Hematopoietic multipotent progenitor cell treated with erythropoietin and hydrocortisone succinate and interleukin-3 and kit ligand, for 17 days (in vitro differentiated cells): ENCODE data around the gene CAPN14.

Experiments used
- DNase-seq: peaks from one replicate; pipeline ENCODE4 v3.0.0-alpha.2; 2015; ENCODE audit warnings: low spot score

The CAPN14 gene

DNA sequence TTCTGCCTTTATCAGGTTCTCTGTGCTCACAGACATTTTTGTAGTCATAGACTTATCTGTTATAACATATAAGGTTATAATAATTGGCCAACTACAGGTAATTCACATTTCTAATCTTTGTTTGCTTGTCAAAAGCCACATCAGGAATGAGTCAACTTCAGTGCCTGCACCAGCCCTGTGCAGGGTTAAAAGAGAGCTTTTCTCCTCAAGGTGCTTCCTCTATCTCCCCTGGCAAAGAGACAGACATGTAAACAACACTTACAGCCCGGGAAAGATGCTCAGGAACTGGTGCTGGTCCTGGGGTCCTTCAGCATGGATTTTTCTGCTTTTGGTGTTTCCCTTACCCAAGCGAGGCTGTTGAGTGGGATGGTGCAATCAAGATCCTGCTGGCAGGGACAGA lies 9.0 kb upstream of the CAPN14 start:
- no peak for DNase-seq

DNA sequence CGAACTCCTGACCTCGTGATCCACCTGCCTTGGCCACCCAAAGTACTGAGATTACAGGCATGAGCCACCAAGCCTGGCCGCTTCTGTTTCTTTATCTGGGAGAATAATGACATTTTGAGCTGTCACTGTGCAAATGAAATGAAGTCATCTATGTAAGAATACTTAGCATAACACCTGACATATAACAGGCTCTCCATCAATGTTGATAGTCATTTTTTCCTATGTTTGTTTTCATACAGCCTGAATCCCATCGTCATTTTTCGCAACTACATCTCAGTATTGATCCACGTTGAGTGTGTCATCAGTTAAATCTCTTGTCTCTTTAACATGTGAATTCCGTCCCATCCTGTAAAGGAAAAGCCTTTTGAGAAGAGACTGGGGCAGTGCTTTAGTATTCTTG lies 6.4 kb upstream of the CAPN14 start:
- DNase-seq: no peak

DNA sequence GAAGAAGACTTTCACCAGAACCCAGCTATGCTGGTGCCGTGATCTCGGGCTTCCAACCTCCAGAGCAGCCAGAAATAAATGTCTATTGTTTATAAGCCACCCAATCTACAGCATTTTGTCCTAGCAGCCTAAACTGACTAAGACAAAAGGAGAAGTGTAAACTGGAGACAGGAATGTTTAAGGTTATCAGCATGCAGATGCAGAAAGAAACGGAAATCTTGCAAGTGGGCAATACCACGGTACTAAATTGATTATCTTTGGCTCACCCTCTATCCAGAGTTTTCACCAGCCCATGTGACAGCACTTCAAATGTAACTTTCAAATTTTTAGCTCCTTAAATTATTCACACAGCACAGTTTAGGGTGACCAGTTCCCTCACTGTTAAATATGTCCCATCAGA lies 5.7 kb upstream of the CAPN14 start:
- DNase-seq: no peak

DNA sequence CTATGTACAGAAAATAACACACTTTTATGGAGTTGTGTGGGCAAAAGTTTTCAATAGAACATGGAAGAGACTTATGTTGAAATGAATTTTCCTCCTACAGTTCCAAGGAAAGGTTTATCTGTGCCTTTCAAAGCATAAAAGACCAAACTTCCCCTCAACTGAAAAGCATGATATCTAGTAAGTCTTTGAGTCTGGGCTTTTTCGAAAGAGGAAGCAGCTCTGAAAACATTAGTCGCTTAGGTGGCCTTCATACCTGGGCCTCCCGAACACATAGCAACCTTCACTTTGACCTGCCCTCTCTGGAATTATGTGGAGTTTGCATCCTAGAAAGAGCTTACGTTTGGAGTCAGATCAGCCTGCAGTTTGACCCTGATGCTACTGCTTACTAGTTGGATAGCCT lies 4.8 kb upstream of the CAPN14 start:
- no peak for DNase-seq

DNA sequence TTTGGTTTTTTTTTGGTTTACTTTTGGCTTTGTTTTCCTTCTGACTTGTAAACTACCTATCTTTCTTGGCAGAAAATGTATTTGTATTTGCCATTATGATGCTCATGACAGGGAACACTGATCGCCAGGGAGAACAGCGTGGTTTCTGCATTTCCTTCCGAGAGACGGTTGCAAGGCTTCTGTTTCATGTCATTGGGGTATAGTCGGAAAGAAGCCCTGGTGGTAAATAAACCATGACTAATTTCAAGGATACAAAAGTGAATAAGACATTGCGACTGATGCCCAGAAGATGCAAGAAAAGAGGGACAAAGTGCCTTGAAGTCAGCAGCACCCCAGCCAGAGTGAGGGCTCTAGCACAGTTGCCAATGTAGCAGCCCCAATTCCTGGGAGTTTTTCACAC lies 4.2 kb upstream of the CAPN14 start:
- DNase-seq: no peak

DNA sequence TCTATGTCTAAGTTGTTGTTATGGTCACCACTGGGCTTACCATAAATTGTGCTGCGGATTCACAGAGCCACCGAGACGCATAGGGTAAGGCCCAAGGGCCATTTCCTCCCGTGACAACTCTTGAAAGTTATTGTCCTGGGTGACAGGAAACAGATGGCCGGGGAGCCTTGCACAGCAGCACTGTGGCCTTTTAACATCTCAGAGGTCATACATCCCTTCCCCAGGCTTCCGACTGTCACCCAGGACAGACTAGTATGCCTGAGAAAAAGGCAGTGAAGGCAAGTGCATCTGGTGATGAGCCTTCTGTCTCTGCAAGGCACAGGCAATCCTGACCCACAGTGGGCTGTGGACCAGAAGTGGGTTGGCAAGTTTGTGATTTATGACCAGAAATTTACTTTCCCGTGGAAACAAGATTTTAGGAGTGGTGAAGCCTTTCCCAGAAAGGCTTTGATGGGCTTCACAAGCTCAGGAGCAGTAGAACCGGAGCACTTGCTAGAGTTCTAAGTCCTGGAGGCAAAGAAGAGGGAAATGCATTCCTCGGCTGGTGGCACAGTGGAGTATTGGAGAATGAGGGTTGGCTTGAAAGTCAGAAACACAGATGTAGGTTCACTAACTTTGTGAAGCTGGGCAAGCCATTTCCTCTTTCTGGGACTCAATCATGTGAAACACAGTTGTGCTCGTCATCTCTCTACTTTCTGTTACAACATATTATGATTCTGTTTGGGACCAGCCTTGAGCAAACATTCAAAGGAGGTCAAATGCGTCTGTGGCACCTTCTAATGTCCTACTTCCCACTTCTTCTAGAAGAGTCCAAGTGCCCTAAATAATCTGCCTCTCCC lies 2.0 kb upstream of the CAPN14 start:
- no peak for DNase-seq

DNA sequence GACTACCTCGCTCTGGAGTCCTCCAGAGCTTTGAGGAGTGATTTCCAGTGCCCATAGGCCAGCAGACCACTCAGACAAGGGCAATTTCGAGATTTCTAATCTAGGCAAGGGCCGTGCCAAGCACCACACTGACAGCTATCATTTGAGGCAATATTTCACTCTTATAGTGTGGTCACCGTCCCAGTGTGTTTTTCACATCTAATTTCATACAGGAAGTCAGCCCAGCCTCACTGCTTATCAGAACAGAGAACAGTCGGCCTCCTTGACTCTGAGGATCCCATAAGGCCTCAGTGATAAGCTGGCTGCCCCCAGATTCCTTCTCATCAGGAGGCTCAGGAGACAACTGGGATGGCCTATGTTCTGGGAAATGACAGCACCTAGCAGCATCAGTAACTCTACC lies 581 bp downstream of the CAPN14 start:
- DNase-seq: no peak

DNA sequence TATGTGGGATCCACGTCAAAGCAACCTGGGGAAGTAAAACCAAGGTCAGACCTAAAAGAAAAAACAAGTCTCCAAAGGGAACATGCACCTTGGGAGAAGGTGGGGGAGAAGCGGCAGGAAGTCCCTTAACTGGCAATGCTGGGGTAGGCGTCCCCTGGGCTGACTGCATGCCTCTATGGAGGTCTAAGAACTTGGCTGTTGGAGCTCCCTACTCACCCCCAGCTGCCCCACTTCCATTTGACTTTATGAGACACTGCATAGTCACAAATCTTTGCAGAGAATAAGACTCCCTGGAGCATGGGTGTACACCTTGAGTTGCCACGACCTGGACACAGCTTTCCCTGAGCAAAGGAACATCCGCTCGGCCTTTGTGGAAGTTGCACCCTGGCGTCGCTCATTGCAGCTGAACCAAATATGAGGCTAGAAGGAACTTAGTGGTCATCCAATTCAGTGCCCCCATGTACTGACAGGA lies 2.8 kb downstream of the CAPN14 start:
- DNase-seq: no peak

DNA sequence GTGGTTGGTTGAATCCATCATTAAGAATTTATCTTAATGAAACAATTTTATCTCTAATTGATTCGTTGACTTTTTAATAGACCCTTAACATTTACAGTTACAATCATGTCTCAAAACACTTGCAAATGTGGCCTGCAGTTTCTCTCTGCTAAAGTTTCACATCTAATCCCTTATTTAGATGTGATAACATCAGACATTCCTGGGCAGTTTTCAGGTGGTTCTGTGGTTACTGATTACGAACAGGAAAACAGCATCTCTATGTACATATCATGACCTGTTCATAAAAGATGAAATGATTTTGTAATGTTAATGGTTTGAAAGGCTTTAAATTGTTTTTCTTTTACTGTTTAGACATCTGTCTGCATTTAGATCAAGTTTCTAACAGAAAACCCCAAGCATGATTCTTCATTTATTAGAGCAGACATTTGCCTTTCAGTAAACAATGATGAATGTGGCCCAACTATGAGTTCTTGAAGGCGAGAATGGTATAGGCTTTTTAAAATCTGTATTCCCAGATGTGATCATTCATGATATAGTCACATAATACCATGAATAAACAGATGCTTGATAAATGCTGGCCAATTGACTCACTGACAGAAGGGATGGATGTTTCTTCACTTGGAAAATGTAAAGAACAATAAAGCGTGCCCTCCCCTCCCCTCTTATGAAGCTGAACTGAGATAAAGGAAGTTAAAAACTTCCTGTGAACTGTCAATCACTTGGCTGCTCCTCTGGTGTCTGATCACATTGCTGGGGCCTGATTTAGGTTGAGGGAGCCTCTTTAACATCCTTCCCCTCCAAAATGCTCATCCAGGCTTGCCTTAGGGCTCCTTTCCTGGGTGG lies 3.5 kb downstream of the CAPN14 start:
- DNase-seq: no peak

DNA sequence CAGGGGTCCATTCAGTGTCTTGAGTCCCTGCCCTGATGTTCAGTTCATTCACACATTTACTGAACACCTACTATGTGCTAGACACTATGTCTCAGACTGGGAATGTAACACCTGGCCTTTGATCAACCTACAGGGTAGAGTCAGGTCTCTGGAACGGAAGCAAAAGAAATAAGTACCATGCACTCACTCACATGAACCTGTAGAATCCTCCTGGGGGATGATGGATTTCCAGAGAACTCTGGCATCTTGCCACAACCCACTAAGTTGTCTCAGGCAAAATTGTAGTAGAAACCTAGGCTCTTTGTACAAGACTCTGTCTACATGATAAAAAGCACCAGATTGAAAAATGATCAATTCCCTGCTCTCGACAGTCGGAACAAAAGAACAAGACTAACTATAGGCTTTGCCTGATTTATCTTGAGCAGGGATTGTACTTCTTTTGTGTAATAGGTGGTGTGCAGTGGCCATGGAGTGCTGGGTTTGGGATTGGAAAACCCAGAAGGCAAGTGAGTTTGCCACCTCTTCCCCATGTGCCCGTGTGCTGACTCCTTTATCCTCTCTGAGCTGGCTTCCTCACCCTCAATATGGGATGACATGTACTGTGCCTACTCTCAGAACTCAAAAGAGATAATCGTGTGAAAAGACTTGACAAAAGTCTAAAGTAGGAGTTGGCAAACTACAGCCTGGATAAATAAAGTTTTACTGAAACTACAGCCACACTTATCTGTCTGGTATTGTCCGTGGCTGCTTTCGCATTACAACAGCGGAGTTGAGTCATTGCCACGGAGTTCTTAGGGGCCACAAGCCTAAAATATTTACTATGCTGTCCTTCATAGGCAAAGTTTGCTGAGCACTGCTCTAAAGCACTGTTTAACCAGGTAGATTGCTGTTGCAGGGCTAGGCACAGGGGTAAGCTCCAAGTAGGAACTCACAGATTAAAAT lies 4.4 kb downstream of the CAPN14 start:
- no peak for DNase-seq

DNA sequence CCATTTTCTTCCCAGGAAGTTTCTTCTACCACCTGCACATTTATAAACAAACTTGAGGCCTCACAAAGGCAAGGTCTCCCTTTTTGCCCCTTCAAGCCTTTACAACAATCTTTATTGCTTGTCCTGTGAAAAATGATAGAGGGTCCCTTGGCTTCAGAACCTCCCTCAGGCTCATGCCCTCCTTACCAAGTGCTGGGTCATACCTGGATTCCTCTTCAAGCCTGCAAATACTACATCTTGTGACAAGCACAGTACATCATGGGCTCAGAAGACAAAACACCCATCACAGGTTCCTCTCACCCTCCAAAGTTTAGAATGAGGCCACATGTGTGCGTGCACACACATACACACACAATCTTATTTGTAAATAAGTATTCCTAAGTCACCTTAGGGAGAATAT lies 9.1 kb downstream of the CAPN14 start:
- DNase-seq: no peak

DNA sequence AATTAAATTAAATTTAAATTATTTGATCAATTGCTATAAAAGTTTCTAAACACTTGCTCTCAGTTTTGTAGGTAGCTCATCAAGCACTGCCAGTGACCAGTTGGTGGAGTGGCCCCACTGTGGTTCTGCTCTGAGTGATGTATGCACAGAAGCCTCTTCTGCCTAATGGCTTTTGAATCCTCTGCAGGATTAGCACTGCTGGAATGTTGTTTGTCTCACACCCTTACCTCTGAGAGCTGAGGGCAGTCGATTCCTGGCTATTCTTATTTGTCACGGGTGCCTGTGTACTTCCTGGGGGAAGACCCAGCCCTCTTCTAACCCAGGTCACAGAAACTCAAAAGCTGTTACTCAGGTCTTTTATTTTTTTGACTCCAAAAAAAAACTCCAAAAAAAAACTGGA lies 9.5 kb downstream of the CAPN14 start:
- DNase-seq: no peak

DNA sequence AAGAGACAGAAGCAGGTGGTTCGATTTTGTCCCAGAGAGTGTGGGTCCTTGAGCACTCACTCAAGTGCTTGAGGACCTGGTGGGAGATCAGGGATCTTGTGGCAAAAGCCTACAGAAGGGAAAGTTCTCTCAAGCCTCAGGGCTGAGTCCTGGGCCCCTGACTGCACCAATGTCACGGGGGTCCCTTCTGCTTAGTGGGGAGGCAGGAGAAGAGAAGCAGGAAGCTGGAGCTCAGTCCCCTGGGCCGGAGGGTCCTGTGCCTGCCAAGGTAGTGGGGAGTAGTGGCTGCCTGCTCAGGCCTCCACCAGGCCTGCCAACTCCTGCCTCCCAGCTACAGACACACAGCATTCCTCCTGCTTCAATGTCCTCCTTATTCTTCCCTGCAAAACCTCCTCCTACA lies 11.7 kb downstream of the CAPN14 start:
- DNase-seq: no peak

DNA sequence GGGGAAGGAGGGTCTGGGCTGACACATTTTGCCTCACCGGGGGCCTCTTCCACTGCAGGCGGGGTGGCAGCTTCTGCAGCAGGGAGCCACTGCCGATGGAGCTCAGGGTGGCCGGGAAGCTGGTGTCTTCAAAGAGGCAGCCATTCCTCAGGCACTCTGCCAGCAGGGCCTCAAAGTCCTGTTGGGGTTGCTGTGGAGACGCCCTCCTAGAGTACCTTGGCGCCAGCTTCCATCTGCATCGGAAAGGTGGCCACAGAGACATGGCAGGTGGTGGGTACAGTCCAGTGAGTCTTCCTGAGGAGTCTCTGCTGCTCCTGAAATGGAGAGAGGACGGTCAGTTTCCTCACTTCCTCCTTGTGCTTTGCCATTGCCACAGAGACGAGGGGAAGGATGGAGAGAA lies 12.1 kb downstream of the CAPN14 start:
- no peak for DNase-seq

DNA sequence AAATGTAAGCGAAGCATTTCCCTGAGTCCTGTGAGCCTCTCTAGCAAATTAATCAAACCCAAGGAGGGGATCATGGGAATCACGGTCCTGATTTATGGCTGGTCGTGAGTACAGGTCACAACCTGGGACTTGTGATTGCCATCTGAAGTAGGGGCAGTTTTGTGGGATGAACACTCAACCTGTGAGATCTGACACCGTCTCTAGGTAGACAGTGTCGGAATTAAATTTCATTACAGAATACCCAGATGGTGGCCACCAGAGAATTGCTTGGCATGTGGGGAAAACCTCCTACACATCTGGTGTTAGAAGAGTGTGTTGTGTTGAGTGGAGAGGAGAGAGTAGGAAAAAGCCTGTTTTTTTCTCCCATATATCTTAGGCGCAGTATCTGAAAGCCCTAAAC lies 12.5 kb downstream of the CAPN14 start:
- no peak for DNase-seq

DNA sequence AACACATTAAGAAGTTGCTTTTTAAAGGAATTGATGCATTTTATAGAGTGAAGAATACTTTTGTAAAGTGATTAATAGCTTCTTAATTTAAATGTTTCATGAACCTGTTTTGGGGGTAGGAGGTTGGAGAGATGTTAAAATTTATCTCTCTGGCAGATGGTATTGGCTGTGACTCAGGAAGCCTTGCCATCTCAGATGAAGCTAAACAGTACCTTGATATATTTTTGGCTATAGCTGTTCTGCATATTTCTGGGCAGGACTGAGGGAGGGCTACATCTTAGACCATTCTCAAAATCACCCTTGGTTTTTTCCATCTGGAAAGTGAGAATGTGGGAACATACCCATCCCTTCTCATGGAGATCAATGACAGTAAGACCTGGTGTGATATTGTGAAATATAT lies 13.4 kb downstream of the CAPN14 start:
- no peak for DNase-seq

DNA sequence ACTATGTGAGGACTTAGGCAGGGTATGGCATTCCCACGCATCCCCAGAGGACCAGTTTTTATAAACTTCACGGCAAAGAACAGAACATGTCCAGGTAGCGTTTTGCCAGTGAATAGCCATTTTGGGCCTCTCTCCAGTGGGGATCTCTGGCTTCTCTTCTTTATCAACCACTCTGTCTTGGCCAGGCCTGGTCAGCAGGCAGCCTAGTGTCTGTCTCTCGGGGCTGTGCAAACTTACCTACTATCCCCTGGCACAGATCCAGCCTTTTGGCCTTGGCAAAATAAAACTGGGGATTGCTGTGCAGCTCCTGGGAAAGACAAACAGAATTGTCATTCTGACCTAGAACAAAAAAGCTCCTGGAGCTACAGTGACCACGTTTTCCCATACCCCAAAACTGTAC lies 14.5 kb downstream of the CAPN14 start:
- no peak for DNase-seq

DNA sequence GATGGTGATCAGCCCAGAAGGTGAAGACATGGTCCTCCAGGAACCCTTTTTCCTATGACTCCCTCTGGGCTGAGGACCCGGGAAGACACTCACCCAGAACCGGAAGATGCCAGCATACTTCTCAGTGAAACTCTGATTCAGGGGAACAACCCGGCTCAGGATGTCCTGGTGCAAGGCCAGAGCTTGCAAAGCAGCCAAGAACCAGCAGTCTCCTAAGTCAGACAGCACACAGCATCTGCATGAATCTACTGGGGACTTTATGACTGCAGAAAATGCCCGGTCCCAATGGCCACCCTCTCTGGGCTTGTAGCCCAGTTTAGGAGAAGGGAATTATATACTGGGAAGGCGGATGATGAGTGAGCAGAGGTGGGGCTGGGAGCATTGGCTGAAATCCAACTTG lies 15.3 kb downstream of the CAPN14 start:
- DNase-seq: no peak

DNA sequence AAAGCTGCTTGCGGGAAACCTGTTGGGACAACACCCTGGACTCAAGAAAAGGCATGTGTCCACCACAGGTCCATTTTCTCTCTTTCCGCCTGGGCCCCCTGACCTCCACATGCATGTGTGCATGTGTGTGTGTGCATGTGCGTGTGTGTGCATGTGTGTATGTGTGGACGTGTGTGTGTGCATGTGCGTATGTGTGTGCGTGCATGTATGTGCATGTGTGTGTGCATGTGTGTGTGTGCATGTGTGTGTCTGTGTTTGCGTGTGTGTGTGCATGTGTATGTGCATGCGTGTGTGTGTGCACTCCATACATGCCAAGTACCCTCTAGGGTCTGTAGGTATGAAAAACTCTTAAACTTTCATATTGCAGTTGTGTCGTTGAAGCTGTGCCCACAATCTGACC lies 16.3 kb downstream of the CAPN14 start:
- no peak for DNase-seq

DNA sequence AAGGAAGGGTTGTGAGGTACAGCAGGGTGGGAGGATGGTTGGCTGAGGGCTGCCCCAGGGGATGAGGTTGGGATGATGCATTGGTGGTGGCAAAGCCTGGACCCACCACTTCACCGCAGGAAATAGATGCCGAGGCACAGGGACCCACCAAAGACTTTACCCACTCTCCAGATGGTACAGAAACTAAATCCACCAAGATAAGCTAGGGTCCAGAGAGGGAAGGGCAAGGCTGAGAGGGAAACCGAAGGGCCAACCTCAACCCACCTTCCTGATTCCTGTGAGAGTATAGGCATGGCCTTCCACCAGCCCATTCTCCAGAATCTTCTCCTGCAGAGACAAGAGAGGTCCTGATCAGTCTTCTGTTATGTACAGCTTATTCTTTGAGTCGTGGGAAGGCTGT lies 18.1 kb downstream of the CAPN14 start:
- DNase-seq: no peak

DNA sequence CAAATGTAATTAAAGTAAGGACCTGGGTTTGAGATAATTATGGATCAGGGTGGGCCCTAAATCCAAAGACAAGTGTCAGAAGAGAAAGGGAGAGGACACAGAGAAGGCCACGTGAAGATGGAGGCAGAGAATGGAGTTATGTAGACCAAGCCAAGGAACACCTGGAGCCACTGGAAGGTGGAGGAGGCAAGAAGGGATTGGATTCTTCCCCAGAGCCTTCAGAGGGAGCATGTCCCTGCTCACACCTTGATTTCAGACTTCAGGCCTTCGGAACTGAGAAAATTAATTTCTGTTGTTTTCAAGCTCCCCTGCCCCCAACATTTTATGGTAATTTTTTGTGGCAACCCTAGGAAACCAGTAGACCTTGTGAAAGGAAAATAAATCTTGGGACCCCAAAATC lies 19.6 kb downstream of the CAPN14 start:
- DNase-seq: no peak

DNA sequence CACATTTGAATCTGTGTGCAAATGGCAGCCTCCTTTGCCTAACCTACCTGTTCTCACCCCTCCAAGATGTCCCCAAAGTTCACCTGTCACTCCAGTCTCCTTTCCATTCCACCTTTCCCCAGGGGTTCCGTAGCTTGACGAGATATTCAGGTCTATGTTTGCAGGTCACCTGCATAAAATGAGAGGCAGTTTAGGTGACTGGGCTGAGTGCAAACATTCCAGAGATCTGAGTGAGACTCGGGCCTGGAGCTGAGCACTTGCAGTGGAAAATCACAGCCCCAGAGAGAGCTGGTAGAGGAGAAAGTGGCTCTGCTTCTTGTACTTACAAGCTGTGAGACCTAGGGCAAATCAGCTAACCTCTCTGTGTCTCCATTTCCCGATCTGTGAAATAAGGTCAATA lies 20.1 kb downstream of the CAPN14 start:
- no peak for DNase-seq
